Panc1 (cell line): ENCODE data around the gene TGDS. TPM values are rescaled to one million over a fixed set of nuclear protein-coding genes. Genes with fewer than 3 reads are reported as not detected.

Experiments
- ATAC-seq: fragments of 200-7000 bp; cut with Tn5 transposase; 2 replicates; pipeline ENCODE4 v1.9.1; 2020; ENCODE audit warnings: mild to moderate bottlenecking, moderate library complexity
- BruUV-seq: library from RNA; stranded (reverse); fragments of 400-500 nt; replicated peaks from 2 replicates; lab custom pipeline; 2021; lab: Mats Ljungman, UMichigan
- CTCF ChIA-PET: fragments of 300-600 bp; sonication (Branson Sonifier 250); formaldehyde crosslinking; loops from one replicate; lab custom pipeline; 2022; ENCODE audit warnings: antibody characterized with exemption; lab: Charles Lee
- POLR2A ChIA-PET: fragments of 300-600 bp; sonication (Branson Sonifier 250); formaldehyde crosslinking; loops from one replicate; lab custom pipeline; 2022; ENCODE audit warnings: antibody characterized with exemption; lab: Charles Lee
- DNase-seq: peaks from one replicate; pipeline ENCODE4 v3.0.0-alpha.2; 2010; ENCODE audit warnings: low read depth, low spot score
- H3K27ac ChIP-seq: 2 replicates; pipeline ENCODE4 v1.5.1; 2011; ENCODE audit warnings: mild to moderate bottlenecking, low read length, inconsistent platforms
- H3K27me3 ChIP-seq: fragments of 200-500 bp; sonication (Bioruptor generic); 2 replicates; pipeline ENCODE4 v1.6.0; 2014; ENCODE audit warnings: low read length, inconsistent platforms; ENCODE audit not compliant: control insufficient read depth, insufficient read depth
- H3K36me3 ChIP-seq: fragments of 200-500 bp; sonication (Bioruptor generic); 2 replicates; pipeline ENCODE4 v1.5.1; 2014; ENCODE audit warnings: inconsistent platforms, mild to moderate bottlenecking, low read length, moderate library complexity; ENCODE audit not compliant: control insufficient read depth, insufficient read depth
- H3K4me1 ChIP-seq: 2 replicates; pipeline ENCODE4 v1.5.1; 2011; ENCODE audit warnings: inconsistent platforms, mild to moderate bottlenecking, low read length, moderate library complexity; ENCODE audit not compliant: control insufficient read depth, insufficient read depth
- H3K4me3 ChIP-seq, 2 experiments: 2 replicates each; pipeline ENCODE4 v1.5.1; 2011 to 2012; ENCODE audit warnings: low read depth in 2 of 2, low read length in 2 of 2, mild to moderate bottlenecking in 2 of 2, inconsistent platforms in 1 of 2, moderate library complexity in 1 of 2
- H3K9me3 ChIP-seq: fragments of 200-500 bp; sonication (Bioruptor generic); 2 replicates; pipeline ENCODE4 v1.5.1; 2014; ENCODE audit warnings: low read depth, mild to moderate bottlenecking, inconsistent platforms, low read length, moderate library complexity; ENCODE audit not compliant: control insufficient read depth, insufficient read depth
- POLR2AphosphoS5 ChIP-seq: IDR thresholded peaks from 2 replicates; pipeline ENCODE4 v1.6.1; 2012; ENCODE audit warnings: mild to moderate bottlenecking, low read depth, low read length, moderate library complexity
- SIN3A ChIP-seq: IDR thresholded peaks from 2 replicates; pipeline ENCODE4 v1.6.1; 2012; ENCODE audit warnings: low read depth, mild to moderate bottlenecking, low read length, moderate library complexity, borderline replicate concordance; ENCODE audit not compliant: insufficient read depth
- TCF7L2 ChIP-seq: IDR thresholded peaks from 2 replicates; pipeline ENCODE4 v1.6.1; 2011; ENCODE audit warnings: mild to moderate bottlenecking, low read depth, low read length, inconsistent platforms
- in situ Hi-C: cut with HindIII; loops from 2 replicates; pipeline ENCODE4 v1.10.0; 2016; ENCODE audit warnings: low sequenced_read_pairs, low pct_unique_long_range_greater_than_20kb
- intact Hi-C: fragments of 100-400 bp; cut with micrococcal nuclease; formaldehyde crosslinking; loops from one replicate; pipeline ENCODE4 v1.10.0; 2022; ENCODE audit not compliant: unreplicated experiment
- total RNA-seq: library from RNA; stranded (reverse); gene quantifications from one replicate; pipeline ENCODE4 v1.2.1, GENCODE V29; 2021; ENCODE audit not compliant: unreplicated experiment
- TF ChIP-seq, protein P1 (sequence below): fragments of 450-650 bp; IDR thresholded peaks from 2 replicates; pipeline ENCODE4 v1.5.1; 2017; ENCODE audit warnings: mild to moderate bottlenecking
- TF ChIP-seq, protein P2 (sequence below), 2 experiments: IDR thresholded peaks; 2 replicates each; pipeline ENCODE4 v1.6.1; 2011 to 2012; ENCODE audit warnings: low read depth in 2 of 2, control low read depth in 1 of 2, low read length in 1 of 2, mild to moderate bottlenecking in 1 of 2, moderate library complexity in 1 of 2; ENCODE audit not compliant: insufficient read depth in 1 of 2

TGDS gene
- total RNA-seq, 1 experiment from 2014 or later: 7.9 TPM

DNA sequence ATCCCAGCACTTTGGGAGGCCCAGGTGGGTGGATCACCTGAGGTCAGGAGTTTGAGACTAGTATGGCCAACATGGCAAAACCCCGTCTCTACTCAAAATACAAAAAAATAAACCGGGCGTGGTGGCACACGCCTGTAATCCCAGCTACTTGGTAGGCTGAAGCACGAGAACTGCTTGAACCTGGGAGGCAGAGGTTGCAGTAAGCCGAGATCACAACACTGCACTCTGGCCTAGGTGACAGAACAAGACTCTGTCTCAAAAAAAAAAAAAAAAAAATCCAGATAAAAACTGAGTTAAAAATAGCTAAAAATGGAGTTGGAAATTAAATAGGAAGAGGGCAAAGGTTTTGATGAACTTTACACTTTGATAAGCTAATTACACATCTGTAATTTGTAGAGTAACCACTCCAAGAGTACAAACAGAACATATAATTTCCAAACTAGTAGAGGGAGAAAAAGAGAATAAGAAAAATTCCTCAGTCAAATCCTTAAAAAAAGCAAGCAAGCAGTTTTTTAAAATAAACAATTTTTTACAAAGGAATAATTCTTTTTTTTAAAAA, 10.3 kb downstream of the TGDS start:
- Histone ChIP-seq H3K27me3 (no peaks in the 10 kb centered on the region), H3K36me3 (peaks cover 8% of the 10 kb centered on the region; the same call in 1 of the 2 replicates), H3K27ac (no peak overlapping the region), H3K4me1 (no peaks in the 10 kb centered on the region), H3K4me3 (no peak overlapping the region), H3K9me3 (no peaks in the 10 kb centered on the region)
- TF ChIP-seq SIN3A: no peak
- no peak for TF ChIP-seq TCF7L2
- TF ChIP-seq POLR2AphosphoS5: no peak
- TF ChIP-seq, protein P1, sequence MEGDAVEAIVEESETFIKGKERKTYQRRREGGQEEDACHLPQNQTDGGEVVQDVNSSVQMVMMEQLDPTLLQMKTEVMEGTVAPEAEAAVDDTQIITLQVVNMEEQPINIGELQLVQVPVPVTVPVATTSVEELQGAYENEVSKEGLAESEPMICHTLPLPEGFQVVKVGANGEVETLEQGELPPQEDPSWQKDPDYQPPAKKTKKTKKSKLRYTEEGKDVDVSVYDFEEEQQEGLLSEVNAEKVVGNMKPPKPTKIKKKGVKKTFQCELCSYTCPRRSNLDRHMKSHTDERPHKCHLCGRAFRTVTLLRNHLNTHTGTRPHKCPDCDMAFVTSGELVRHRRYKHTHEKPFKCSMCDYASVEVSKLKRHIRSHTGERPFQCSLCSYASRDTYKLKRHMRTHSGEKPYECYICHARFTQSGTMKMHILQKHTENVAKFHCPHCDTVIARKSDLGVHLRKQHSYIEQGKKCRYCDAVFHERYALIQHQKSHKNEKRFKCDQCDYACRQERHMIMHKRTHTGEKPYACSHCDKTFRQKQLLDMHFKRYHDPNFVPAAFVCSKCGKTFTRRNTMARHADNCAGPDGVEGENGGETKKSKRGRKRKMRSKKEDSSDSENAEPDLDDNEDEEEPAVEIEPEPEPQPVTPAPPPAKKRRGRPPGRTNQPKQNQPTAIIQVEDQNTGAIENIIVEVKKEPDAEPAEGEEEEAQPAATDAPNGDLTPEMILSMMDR: no peak
- TF ChIP-seq, protein P2, sequence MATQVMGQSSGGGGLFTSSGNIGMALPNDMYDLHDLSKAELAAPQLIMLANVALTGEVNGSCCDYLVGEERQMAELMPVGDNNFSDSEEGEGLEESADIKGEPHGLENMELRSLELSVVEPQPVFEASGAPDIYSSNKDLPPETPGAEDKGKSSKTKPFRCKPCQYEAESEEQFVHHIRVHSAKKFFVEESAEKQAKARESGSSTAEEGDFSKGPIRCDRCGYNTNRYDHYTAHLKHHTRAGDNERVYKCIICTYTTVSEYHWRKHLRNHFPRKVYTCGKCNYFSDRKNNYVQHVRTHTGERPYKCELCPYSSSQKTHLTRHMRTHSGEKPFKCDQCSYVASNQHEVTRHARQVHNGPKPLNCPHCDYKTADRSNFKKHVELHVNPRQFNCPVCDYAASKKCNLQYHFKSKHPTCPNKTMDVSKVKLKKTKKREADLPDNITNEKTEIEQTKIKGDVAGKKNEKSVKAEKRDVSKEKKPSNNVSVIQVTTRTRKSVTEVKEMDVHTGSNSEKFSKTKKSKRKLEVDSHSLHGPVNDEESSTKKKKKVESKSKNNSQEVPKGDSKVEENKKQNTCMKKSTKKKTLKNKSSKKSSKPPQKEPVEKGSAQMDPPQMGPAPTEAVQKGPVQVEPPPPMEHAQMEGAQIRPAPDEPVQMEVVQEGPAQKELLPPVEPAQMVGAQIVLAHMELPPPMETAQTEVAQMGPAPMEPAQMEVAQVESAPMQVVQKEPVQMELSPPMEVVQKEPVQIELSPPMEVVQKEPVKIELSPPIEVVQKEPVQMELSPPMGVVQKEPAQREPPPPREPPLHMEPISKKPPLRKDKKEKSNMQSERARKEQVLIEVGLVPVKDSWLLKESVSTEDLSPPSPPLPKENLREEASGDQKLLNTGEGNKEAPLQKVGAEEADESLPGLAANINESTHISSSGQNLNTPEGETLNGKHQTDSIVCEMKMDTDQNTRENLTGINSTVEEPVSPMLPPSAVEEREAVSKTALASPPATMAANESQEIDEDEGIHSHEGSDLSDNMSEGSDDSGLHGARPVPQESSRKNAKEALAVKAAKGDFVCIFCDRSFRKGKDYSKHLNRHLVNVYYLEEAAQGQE (IDR thresholded peaks at IDR 0.05; ENCODE audit: insufficient read depth in 1 of 2, low read depth in 2 of 2, low read length in 1 of 2): no peak
- no peak for DNase-seq
- no peak for ATAC-seq
- in situ Hi-C loops (no loop called here), intact Hi-C loops (no loop called here)
- CTCF ChIA-PET: no interaction called here
- POLR2A ChIA-PET: no interaction called here
- no TSS peak for BruUV-seq

DNA sequence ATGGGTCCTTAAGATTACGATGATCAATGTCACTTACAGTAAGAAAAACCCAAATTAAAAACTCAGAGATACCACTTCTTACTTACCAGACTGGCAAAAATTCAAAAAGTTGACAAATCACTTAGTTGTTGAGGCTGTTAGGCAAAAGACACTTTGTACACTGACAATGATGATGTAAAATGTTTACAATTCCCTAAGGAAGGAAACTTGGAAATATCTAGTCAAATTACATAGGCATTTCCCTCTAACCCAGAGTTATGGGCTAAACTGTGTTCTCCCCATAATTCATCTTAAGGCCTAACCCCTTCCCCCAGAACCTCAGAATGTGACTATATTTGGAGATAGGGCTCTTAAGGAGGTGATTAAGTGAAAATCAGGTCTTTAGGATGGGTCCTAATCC, 12.0 kb downstream of the TGDS start:
- ChIA-PET CTCF (no interaction called here), POLR2A (no interaction called here)
- no peak overlapping the region for H3K27ac ChIP-seq
- no peak for ATAC-seq
- no peak overlapping the region for H3K4me3 ChIP-seq
- in situ Hi-C loops (no loop called here), intact Hi-C loops (no loop called here)
- no TSS peak for BruUV-seq
- no peak for DNase-seq
- peaks cover 15% of the 10 kb centered on the region for H3K36me3 ChIP-seq
- no peaks in the 10 kb centered on the region for H3K9me3 ChIP-seq
- no peaks in the 10 kb centered on the region for H3K4me1 ChIP-seq
- no peaks in the 10 kb centered on the region for H3K27me3 ChIP-seq
- TF ChIP-seq POLR2AphosphoS5 (no peak), SIN3A (no peak), TCF7L2 (no peak)
- TF ChIP-seq, protein P1: no peak
- TF ChIP-seq, protein P2 (IDR thresholded peaks at IDR 0.05; ENCODE audit: insufficient read depth in 1 of 2, low read depth in 2 of 2, low read length in 1 of 2): no peak
